Stimulated activated CD8-positive, alpha-beta memory T cell treated with anti-CD3 and anti-CD28 coated beads, Interleukin-15, amount 100 ng/mL, for 4 hours (primary cell): ENCODE results near the gene PXDN.

Experiments
- DNase-seq, 2 donors: peaks; one replicate each; pipeline ENCODE4 v3.0.0-alpha.2; 2020; ENCODE audit warnings: low read depth in 2 of 2

The PXDN gene

DNA sequence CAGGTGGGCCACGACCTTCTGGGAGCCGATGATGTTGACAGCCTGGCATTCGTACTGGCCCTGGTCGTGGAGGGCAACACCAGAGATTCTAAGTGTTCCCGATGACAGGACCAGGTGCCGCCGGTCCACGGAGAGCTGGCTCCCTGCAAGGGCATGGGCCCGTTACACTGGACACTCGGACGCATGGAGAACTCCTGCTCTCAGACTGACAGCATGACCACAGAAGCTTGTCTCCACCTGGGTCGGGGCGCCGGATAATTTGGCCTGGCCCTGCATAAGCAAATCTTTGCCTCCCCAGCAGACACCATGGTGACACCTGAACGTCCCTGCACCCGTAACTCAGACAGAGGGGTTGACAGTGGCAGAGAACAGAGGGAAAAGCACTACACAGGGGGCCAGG, 80.7 kb downstream of the PXDN start:
- no peak for DNase-seq

DNA sequence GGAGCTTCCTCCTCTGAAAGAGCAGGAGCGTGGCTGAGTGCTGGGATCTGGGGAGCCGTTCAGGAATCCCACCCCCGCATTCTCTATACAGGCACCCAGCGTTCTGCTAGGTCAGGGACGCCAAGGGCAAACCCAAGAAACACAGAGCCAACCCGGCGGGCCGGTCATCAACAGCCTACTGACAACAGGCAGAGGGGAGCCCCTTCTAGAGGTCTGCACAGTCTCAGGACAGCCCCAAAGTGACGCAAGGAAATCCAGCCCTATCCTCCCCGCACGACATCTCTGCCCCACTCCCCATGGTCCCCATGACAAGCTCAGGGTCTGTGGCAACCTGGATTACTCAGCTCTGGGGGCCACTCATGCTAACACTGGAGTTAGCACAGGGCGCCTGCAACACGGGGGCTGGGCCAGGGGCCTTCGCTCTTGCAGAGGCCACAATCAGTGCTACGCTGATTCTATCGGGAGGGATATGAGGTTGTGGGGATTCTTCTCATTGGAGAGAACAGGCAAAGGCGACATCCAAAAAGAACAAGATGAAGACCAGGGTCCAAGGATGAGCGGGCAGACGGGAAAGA, 81.6 kb downstream of the PXDN start:
- DNase-seq, result no peak

DNA sequence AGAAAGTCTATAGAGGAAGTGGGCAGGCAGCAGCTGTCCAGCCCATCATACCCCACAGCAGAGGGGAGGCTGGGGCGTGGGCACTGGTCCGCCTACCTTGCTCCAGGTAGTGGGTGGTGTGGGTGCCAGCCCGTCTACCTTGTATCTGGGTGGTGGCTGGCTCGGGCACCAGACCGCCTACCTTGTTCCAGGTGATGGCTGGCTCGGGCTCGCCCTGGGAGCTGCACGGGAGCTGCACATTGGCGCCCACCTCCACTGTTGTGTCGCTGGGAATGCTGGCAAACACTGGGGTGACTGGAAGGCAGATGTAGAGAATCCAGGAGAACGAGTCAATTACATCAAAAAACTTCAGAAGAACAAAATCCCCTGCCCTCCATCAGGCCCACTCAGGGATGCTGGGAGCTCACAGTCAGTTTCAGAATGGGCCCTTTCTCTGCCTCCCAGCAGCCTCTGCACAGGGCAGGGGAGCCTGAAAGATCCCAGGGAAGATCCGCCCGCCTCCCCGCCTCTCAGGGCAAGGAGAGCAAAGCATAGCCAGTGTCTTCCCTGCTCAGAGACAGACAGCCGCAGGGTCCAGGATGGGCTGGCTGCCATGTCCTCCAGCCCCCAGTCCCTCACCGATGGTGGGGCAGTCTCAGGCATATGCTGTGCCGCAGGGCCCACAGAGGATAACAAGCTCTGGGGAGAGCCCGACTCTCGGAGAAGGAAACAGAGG, 82.3 kb downstream of the PXDN start:
- DNase-seq, result no peak

DNA sequence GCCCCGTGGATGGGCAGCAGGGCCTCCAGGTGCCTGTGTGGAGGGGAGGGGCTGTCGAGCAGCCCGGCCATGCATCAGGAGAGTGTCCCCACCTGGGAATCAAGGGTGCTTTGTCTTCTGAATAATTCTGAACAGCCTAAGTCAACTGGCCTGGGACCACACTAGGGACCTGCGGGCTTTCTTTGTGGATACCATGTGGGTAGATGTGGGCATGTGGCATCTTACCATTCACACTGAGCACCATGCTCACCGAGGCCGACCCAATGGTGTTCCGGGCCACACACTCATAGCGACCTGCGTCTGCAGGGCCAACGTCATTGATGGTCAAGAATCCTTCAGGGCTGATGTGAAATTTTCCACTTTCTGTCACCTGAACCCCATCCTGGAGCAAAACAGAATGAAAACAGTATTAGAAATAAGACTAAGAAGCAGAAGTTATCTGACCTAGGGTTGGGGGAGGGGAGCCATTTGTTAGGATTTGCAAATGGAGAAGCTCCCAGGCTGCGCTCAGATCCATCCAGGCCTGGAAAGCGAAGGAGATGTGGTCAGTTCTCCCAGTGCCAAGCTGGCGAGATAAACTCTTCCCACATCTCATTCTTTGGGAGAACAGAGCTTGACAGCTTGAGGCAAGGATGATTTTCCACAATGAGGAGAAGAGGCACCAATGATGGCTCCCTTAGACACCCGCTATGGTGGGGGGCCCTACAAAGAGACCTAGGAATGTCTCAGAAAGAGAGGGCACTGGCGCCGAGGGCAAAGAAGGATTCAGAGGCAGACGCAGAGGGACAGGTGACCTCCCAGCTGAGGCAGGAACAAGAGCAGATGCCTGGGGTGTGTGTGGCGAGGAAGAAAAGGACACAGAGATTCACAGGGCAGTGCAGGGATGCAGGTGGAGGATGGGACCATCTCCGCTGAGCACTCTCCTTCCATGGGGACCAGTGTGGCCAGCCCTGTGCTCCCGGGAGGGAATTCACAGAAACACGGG, 83.4 kb downstream of the PXDN start:
- DNase-seq, result no peak

DNA sequence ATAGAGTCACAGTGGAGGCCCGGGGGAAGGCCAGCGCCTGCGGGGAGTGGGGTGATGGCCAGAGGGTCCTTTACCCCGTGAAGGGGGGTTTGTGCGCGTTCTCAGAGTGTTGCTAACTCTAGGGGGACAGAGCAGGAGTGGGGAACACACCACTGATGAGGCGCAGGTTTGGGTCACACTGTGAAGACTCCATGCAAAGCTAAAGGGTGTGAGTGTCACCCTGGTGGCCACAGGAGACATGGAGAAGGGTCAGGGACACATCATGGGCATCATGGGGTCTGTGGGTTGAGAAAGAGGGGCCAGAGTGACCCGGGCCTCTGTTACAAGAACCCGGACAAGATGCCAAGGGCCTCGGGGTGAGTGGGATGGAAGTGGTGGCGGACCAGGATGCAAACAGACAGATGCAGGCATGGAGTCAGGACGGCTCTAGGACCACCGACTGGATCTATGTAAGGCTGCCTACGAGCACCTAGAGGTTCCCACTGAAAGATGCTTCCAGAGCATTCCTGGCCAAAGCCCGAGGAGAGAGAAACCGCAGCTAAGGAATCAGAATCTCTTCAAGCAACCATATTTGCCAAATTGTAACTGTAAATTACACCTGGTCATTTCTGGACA, 84.3 kb downstream of the PXDN start:
- DNase-seq, result no peak

DNA sequence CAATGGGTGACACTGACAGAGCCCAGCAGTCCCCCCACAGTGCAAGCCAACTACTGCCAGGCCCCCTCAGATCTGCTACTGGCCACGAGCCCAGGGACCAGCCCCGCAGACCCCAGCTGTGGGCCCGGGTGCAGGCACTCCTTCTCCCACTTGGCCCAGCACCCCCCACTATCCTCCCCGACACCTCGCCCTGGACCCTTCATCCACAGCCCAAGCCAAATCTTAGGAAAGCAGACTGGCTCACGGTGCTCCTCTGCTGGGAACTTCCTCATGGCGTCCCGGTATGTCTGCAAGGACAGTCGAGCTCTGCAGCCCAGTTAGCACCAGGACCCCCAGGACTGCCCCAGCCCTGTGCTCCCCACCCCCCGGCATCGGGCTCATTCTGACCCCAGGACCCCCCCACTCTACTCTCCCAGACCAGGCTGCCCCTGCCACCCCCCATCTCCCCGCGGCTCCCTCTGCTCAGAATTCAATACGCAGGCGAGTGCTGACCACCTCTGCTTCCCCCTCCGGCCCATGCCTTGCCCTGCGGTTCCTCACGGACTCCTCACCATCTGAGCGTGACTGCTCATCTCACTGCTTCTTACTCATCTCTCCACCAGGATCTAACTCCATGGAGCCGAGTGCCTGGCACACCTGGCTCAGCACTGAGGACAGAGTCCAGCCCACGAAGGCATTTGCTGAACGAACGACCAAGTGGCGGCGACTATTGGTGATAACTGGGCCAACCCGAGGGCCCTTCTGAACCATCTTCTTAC, 85.7 kb downstream of the PXDN start:
- no peak for DNase-seq

DNA sequence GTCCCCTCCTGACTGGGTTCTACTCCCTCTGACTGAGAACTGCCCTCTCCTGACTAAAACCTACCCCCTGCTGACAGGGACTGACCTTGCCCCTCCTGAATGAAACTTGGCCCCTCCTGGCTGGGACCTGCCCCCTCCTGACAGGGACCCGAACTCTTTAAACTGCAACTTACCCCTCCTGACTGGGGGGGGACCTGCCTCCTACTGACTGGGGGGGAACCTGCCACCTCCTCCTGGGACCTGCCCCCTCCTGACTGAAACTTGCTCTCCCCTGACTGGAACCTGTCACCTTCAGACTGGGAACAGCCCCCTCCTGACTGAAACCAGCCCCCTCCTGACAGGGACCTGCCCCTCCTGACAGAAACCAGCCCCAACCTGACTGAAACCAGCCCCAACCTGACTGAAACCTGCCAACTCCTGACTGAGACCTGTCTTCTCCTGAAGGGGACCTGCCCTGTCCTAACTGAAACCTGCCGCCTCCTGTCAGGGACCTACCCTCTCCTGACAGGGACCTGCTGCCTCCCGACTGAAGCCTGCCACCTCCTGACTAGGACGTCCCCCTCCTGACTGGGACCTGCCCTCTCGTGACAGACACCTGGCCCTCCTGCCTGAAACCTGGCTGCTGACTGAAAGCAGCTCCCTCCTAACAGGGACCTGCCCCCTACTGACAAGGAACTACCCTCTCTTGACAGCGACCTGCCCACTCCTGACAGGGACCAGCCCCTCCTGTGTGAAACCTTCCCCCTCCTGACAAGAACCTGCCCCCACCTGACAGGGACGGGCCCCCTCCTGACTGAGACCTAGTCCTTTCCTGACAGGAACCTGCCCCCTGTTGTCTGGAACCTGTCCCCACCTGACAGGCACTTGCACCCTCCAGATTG, 87.1 kb downstream of the PXDN start:
- no peak for DNase-seq

DNA sequence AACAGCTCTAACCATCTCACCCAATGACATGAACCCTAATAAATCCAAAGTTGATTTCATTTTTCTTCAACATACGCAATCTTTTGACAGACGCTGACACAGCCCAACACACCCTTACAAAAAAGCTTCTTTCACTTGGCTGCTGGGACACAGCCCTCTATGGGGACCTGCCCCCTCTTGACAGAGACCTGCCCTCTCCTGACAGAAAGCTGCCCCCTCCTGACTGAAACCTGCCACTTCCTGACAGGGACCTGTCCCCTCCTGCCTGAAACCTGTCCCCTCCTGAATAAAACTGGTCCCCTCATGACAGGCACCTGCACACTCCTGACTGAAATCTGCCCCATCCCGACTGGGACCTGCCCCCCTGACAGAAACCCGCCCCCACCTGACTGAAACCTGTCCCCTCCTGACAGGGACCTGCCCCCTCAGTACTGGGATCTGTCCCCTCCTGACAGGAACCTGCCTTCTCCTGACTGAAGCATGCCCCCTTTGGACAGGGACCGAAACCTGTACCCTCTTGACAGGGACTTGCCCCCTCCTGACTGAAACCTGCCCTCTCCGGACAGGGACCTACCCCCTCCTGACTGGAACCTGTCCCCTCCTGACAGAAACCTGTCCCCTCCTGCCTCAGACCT, 87.9 kb downstream of the PXDN start:
- DNase-seq, result no peak

DNA sequence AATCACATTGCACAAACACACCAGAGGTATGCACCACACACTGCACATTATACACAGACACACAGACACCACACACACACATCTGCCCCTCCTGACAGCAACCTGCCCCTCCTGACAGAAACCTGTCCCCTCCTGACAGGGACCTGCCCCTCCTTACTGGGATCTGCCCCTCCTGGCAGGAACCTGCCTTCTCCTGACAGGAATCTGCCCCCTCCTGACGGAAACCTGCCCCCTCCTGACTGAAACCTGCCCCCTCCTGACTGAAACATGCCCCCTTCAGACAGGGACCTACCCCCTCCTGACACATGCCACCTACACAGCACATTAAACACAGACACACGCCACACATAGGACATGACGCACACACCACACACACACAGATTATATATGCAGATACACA, 88.9 kb downstream of the PXDN start:
- DNase-seq, result no peak

DNA sequence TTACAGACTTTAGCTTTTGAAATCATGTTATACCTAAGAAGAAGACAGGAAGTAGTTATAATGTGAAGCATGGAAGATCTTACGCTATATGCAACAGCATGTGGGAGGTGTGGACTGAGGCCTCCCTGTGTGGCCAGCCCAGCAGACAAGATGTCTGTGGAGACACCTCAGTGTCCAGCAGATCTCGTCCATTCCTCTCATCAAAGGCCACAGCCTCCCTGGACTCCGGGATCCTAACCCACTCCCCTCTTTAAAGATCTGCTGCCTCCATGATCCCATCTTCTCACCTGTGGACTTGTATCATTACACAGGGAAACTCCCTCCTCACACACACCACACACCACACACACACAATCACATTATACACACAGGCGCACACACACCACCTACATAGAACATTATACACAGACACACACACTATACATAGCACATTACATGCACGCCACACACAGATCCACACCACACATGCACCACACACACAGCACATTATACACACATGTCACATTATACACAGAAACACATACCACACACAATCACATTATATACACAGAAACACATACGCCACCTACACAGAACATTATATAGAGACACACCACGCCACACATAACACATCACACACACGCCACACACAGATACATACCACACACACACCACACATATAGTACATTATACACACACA, 89.5 kb downstream of the PXDN start:
- DNase-seq, result no peak

DNA sequence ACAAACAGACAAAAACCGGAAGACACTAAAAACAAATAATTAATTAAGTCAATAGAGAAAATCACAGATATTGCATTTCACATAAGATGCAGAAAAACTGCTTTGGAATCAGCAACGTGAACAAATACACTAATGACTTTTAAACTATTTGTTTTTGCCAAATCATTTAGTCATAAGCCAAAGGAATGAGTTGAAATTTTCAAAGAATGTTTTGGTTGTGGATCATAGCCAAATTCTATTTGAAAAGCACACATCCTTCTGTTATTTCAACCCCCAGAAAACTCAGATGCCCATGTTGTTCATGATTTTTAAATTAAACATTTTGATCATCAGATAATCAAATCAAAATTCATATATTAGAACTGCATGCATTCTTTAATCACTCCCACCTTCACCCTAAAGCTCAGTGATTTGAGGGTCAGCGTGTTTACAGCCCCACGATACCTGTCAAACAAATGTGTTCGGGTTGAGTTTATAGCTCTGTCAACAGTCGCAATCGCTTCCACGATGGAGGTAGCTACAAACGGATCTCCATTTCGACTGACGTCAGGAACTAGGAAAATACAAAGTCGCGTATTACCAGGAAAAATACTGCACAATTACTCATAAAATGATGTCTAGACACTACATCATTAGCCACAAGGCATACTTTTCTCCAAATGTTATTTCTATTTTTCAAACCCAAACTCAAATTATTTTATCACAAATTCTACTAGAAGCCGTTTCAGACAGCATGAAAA, 90.2 kb downstream of the PXDN start:
- DNase-seq, result no peak

DNA sequence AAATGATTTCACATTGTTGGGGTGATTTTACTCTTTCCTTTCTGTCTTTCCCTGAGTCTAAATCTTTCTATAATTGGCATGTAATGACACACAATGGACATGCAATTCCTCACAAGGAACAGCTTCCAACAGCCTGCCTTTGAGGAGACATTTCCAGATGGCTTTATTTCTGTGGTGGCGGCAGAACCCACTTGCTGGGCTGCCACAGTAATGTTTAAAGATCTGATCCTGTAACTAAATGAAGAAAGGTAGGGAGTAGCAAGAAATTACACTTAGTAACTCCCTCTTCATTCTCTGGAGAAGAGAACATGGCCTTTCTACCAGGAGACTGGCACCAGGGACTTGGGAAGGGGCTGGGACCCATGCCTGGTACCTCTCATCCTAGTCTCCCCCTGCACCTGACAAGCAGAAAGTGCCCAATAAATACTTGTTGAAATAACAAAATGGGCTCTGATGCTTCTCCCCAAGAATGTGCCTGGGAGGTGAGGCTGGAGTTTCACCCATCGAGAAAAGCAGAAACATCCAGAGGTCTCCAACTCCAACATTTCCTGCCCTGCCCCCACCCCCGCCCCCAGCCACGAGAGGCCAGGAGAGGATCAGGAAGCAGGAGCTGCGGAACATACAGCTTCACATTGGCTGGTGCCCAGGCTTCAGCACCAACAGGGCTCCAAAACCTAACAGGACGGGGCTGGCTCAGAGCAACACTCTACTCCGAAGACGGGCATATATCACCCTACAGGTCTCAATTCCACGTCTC, 92.1 kb downstream of the PXDN start:
- DNase-seq, result no peak

DNA sequence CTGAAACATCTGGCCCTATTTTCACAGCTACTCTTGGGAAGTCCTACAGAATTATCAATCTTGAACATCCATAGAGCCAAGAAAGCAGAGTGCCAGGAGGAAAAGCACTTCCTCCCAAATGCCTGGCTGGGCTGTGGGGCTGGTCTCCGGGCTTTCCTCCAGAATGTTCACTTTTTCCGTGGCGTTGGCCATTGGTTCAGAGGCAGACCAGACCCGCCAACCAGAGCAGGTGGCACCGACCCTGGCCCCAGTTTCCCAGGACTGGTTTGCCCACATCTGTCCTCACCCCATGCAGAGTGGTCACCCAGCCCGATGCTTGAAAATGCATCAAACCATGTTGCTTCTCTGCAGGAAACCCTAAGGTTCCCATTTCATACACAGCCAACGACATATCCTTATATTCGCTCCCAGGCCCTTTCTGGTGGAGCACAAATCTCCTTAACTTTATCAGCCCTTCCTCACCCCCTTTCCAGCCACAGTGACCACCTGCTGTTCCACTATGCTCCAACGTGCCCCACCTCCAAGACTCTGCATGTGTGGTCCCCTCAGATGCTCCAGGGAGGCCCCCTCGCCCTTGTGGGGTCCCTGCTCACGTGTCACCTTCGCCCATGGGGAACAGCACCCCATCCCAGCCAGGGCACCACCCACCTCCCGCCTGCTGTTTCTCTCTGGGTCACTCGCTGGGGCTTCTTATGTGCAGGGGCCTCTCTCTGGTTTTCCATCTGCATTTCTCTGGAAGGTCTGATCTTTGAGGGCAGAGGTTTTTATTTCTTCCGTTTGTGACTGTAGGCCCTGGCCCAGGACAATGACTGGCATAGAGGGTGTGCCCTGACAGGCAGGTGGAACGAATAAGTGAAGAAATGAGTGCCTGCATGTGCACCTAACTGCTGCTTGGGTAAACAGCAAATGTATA, 92.9 kb downstream of the PXDN start:
- no peak for DNase-seq

DNA sequence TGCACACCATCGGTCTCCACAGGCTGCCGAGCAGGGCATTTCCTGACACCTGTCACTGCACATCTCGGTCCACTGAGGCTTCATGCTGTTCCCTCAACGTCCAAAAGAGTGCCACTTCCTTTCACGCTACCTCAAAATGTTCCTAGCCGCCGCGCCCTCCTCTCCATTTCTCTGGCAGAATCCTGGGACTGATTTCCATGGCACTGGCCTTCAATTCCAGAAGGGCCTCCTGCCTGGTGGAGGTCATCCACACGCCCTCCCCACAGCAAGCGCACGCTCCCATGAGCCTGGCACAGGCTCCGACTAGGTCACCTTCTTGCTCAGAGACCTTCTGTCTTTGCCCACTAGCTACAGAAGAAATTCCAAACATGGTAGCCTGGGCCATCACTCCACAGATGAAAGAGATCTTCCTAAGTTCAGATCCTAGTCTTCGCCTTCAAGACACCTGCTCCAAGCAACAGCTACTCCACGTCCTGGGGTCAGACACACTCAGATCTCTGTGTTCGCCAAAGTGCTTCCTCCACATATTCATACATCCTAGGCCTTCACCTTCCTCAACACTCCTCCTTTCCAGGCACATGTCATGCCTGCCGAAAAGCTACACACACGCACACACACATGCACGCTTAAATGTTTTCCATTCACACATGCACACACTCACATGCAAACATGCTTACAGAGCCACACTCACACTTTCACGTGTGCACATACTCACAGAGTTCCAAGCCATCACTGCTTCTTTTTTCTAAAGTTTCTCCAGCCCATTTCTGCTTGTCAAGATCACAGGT, 94.0 kb downstream of the PXDN start:
- DNase-seq, result no peak

DNA sequence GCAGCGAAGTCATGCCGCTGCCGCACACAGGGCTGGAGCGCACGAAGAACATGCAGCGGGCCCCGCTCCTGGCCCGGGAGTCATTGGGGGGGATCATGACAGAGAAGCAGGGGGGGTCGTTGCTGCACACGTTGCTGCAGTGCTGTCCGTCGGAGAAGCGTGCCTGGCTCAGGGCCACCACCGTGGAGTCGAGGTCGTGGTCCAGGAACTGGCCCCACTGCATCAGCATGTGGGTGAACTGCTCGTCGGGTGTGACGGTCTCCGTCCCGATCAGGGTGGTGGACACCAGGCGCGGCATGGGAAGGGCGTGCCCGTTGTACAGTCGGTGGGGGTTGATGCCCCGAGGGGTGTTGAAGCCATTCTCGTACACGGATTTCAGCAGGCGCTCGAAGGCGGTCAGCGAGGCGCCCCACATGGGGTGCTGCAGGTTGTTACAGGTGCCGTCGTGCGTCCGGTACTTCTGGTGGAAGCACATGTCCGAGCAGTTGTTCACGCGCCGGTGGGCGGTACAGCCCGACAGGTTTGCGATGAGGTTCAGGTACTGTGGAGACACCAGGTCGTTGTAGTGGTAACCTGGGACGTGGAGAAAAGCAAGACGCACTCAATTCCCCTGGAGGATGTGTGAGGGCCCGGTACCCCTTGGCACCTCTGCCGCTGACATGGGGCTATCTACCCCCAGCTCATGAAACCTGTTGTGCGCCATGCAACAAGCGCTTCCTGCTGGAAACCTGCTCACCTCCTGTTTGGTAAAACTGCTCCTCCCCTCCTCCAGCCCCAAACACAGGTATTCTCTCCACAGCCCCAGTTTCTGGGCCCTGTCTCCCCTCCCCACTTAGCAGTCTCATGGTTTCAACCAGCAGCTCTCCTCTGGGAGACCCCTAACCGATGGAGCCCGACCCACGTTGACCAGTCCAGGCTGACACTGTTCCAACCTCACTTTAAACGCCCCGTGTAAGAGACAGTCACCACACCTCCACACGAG, 94.9 kb downstream of the PXDN start:
- DNase-seq, result no peak
